Bronchial epithelial cell (primary cell): ENCODE results near the gene SIGMAR1. TPM values are rescaled to one million over a fixed set of nuclear protein-coding genes. Genes with fewer than 3 reads are reported as not detected.

ENCODE experiments used
- DNase-seq: peaks from one replicate; pipeline ENCODE4 v3.0.0-alpha.2; 2010; ENCODE audit warnings: low read depth
- FAIRE-seq: peaks from 2 replicates; lab custom pipeline; 2011; peaks lifted over from hg19 to GRCh38; lab: Jason Lieb, UNC
- H3K27me3 ChIP-seq: 2 replicates; pipeline ENCODE4 v1.5.1; 2011; ENCODE audit warnings: low read length; ENCODE audit not compliant: control insufficient read depth, insufficient read depth
- H3K36me3 ChIP-seq: 2 replicates; pipeline ENCODE4 v1.5.1; 2011; ENCODE audit warnings: low read length; ENCODE audit not compliant: control insufficient read depth, insufficient read depth
- H3K4me3 ChIP-seq: 2 replicates; pipeline ENCODE4 v1.5.1; 2011; ENCODE audit warnings: mild to moderate bottlenecking, low read depth, low read length, control low read depth
- total RNA-seq: library from RNA; depleted of rRNA; stranded (reverse); fragments of >200 nt; gene quantifications from 2 replicates; pipeline ENCODE4 v1.2.1, GENCODE V29; 2014
- TF ChIP-seq, protein P1 (sequence below): IDR thresholded peaks from 2 replicates; pipeline ENCODE4 v1.5.1; 2011; ENCODE audit warnings: mild to moderate bottlenecking, moderate library complexity, low read length, control low read depth, inconsistent platforms; ENCODE audit not compliant: insufficient read depth, severe bottlenecking

Gene SIGMAR1
- total RNA-seq, result 62.5 and 74.8 TPM in 2 replicates

DNA sequence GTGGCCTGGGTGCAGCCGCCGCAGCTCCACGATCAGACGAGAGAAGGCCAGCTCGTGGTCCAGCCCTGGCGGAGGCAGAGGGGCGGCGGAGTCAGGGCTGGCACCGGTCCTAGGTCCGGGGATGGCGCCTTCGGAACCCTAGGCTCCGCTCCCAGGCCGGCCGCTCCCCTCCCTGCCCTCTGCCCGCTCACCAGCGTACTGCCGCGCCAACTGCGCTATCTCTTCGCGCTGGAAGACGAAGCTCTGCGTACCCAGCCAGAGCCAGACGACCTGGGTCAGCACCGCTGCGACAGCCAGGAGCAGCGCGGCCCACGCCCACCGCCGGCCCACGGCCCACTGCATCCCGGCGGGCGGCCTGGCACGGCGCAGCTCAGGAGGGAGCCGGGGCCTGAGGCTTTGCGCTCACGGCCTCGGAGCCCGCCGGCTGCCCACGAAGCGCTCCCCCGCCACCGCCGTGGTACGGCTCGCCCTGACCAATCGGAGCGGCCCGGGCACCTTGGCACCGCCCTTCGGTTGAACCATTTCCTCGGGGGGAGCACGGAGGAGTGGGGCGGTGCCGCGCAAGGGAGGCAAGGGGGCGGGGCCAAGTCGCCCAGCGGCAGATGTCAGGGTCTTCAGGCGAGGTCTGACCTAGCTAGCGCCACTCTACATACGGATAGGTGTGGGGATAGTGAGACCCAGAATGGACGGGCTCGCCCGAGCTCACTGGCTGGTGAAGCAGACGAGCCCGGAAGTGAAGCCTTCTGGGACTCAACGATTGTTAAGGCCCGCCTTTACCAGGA lies at the start of gene SIGMAR1:
SIGMAR1 (minus strand) TSS at position 432 of the 782 bp plus-strand sequence; CDS start at position 342, 90 bp downstream.
- peak; percentile 69 for DNase-seq
- Histone ChIP-seq H3K36me3 (peaks cover 4% of the 10 kb centered on the region), H3K27me3 (no peaks in the 10 kb centered on the region), H3K4me3 (peak within 1 kb of the TSS; percentile 82)
- TF ChIP-seq, protein P1, sequence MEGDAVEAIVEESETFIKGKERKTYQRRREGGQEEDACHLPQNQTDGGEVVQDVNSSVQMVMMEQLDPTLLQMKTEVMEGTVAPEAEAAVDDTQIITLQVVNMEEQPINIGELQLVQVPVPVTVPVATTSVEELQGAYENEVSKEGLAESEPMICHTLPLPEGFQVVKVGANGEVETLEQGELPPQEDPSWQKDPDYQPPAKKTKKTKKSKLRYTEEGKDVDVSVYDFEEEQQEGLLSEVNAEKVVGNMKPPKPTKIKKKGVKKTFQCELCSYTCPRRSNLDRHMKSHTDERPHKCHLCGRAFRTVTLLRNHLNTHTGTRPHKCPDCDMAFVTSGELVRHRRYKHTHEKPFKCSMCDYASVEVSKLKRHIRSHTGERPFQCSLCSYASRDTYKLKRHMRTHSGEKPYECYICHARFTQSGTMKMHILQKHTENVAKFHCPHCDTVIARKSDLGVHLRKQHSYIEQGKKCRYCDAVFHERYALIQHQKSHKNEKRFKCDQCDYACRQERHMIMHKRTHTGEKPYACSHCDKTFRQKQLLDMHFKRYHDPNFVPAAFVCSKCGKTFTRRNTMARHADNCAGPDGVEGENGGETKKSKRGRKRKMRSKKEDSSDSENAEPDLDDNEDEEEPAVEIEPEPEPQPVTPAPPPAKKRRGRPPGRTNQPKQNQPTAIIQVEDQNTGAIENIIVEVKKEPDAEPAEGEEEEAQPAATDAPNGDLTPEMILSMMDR, result no peak
- no peak for FAIRE-seq

GRCh38 chr9:34686732-34687131 lies 49.1 kb upstream of the SIGMAR1 start:
- FAIRE-seq, result no peak

DNA sequence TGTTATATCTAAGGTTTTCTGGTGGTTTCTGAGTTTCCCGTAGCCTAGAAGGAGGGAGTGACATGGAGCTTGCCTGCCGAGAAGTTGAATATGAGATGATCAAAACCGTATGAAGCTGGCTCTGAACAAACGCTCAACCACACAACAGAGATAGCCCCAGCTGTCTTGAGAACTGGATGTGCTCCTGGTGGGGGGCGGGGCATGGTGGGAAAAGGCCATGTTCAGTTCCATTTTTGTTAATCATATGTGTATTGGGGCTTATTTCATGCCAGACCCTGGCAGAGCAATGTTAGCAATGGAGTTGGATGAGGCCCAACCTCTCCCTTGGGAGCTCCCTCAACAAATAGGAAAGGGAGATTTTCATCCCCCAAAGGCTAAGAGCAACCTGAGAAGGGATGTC lies 48.6 kb upstream of the SIGMAR1 start:
- TF ChIP-seq, protein P1, result no peak
- no peaks in the 10 kb centered on the region for H3K36me3 ChIP-seq
- no peaks in the 10 kb centered on the region for H3K27me3 ChIP-seq
- FAIRE-seq (no peak), DNase-seq (no peak)
- H3K4me3 ChIP-seq, result no peak overlapping the region

More at GRCh38 chr9:34686732-34687131, 49.1 kb upstream of the SIGMAR1 start:
- Histone ChIP-seq H3K36me3 (no peaks in the 10 kb centered on the region), H3K4me3 (no peak overlapping the region), H3K27me3 (no peaks in the 10 kb centered on the region)
- TF ChIP-seq, protein P1, result no peak
- no peak for DNase-seq

DNA sequence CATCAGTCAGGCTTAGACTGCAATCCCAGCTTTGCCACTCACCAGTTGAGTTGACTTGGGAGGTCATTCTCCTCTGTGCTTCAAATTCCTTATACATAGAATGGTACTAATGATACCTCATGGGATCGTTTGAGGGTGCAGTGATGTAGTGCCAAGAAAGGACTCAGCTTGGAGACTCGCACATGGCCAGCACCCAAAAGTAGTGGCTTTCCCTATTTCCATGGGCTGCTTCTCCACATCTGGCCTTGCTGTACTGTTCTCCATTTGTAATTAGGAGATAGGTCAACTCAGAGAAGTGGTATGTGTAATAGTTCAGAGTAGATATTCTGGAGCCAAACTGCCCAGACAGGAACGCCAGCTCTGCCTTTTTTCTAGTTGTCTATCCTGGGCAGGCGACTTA lies 48.0 kb upstream of the SIGMAR1 start:
- Histone ChIP-seq H3K27me3 (no peaks in the 10 kb centered on the region), H3K36me3 (peaks cover 2% of the 10 kb centered on the region), H3K4me3 (no peak overlapping the region)
- DNase-seq (no peak), FAIRE-seq (no peak)
- TF ChIP-seq, protein P1, result no peak

DNA sequence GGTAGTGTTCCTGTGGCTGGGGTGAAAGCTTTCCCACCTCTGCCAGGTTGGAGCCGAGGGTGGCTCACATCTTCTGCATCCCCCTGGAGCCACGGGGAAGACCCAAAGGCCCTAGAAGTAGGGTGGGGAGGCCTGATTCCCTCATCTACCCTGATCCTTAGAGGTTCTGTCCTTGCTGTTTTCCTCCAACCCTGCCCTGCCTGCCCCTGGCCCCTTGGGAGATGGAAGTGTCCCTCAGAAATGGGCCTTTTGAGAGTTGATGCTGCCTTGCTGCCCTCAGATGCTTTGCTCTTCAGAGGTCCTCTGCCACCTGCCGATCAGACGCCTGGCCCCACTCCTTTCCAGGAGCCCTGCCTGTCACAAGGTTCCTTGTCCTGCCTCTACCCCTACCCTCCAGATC lies 47.2 kb upstream of the SIGMAR1 start:
- Histone ChIP-seq H3K36me3 (peaks cover 2% of the 10 kb centered on the region), H3K4me3 (no peak overlapping the region), H3K27me3 (no peaks in the 10 kb centered on the region)
- DNase-seq (no peak), FAIRE-seq (no peak)
- TF ChIP-seq, protein P1, result no peak
